ENCODE data around the gene VSTM5.

DNA sequence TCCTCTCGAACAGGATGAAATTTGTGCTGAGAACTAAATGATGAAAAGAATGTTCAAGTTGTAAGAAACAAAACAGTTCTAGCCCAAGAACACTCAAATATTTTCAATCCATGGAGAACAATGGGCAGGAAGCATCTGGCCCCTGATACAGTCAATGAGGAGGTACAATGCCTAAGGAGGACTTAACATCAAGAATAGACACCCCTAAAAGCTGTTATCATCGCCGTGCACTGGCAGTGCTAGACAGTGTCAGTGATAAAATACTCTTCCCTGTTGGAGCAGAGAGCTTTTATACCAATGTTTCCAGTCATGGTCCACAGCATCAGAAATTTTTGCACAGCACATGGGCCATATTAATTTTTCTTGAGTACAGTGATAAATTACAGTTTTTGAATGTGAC, 20.2 kb upstream of the VSTM5 start:
- TF ChIP-seq ZNF274 (IDR thresholded peaks at IDR 0.05; ENCODE audit: low read depth, low read length), result no peak
- no peak for TF ChIP-seq SUZ12 (IDR thresholded peaks at IDR 0.05; ENCODE audit: extremely low read depth, insufficient read depth, insufficient read length)
- no peak for TF ChIP-seq YY1 (IDR thresholded peaks at IDR 0.05; ENCODE audit: insufficient read depth, insufficient read length)
